Measurements from ENCODE around the gene TMC2.

DNA sequence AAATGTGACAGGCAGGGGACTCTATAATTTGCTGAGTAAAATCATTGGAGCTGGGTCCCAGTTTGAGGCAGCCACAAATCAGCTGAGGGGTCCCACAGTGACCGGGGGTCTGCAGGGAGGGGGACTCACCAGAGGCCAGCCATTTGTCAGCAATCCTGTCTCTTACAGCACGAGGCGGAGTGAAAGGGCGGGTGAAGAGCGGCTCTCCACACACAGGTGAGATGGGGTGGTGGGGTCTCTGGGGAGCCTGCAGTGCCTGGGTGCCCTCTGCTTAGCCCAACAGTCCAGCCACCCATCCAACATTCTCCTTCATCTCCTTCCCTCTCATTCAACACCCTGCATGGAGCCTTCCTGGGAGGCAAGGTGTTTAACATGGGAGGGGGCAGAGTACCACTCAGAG lies 728 bp downstream of the TMC2 start:
- TF ChIP-seq, protein P1, sequence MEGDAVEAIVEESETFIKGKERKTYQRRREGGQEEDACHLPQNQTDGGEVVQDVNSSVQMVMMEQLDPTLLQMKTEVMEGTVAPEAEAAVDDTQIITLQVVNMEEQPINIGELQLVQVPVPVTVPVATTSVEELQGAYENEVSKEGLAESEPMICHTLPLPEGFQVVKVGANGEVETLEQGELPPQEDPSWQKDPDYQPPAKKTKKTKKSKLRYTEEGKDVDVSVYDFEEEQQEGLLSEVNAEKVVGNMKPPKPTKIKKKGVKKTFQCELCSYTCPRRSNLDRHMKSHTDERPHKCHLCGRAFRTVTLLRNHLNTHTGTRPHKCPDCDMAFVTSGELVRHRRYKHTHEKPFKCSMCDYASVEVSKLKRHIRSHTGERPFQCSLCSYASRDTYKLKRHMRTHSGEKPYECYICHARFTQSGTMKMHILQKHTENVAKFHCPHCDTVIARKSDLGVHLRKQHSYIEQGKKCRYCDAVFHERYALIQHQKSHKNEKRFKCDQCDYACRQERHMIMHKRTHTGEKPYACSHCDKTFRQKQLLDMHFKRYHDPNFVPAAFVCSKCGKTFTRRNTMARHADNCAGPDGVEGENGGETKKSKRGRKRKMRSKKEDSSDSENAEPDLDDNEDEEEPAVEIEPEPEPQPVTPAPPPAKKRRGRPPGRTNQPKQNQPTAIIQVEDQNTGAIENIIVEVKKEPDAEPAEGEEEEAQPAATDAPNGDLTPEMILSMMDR (IDR thresholded peaks at IDR 0.05), result no peak
- TF ChIP-seq POLR2A (IDR thresholded peaks at IDR 0.05), result no peak

All from Peyer's patch (tissue), 4 donors.